Vagina (tissue), 2 donors: Measurements from ENCODE around the gene NRG3. TPM values are rescaled to one million over a fixed set of nuclear protein-coding genes. Genes with fewer than 3 reads are reported as not detected.

Experiments used
- DNase-seq, 2 donors: peaks; one replicate each; pipeline ENCODE4 v3.0.0-alpha.2; 2017; ENCODE audit errors: extremely low spot score in 2 of 2
- H3K27ac ChIP-seq: fragments of 200-600 bp; sonication (generic); one replicate; pipeline ENCODE4 v1.5.1; 2019
- H3K27me3 ChIP-seq: fragments of 200-600 bp; sonication (generic); one replicate; pipeline ENCODE4 v1.5.1; 2019
- H3K36me3 ChIP-seq, 2 donors: fragments of 200-600 bp; sonication (generic); one replicate each; pipeline ENCODE4 v1.5.1; 2017 to 2019
- H3K4me1 ChIP-seq: fragments of 200-600 bp; sonication (generic); one replicate; pipeline ENCODE4 v1.5.1; 2019
- H3K4me3 ChIP-seq, 2 donors: fragments of 200-600 bp; sonication (generic); 1 replicate in 1 of 2; 2 replicates in 1 of 2; pipeline ENCODE4 v1.5.1; 2016 to 2019
- H3K9me3 ChIP-seq: fragments of 200-600 bp; sonication (generic); one replicate; pipeline ENCODE4 v1.5.1; 2019
- POLR2A ChIP-seq, 2 donors: fragments of 450-650 bp; IDR thresholded peaks; one replicate each; pipeline ENCODE4 v1.6.1; 2017; ENCODE audit warnings: antibody characterized with exemption in 2 of 2, mild to moderate bottlenecking in 2 of 2, moderate library complexity in 2 of 2
- POLR2AphosphoS5 ChIP-seq, 2 donors: sonication (generic); formaldehyde crosslinking; IDR thresholded peaks; one replicate each; pipeline ENCODE4 v1.9.0; 2017; ENCODE audit warnings: antibody characterized with exemption in 2 of 2, mild to moderate bottlenecking in 2 of 2, low read depth in 1 of 2; ENCODE audit not compliant: insufficient read depth in 1 of 2
- intact Hi-C: fragments of 100-400 bp; cut with DNase I; formaldehyde crosslinking; loops from one replicate; pipeline ENCODE4 v1.15.1; 2023
- total RNA-seq: library from RNA; depleted of rRNA; stranded (reverse); fragments of >200 nt; gene quantifications from one replicate; pipeline ENCODE4 v1.2.3, GENCODE V29; 2016
- TF ChIP-seq, protein P1 (sequence below), 3 experiments: fragments of 450-650 bp in 2 of 3; fragments of 200-600 bp in 1 of 3; sonication (generic) in 1 of 3; IDR thresholded peaks; one replicate each; pipeline ENCODE4 v1.5.1; 2017 to 2019; ENCODE audit warnings: antibody characterized with exemption in 3 of 3, mild to moderate bottlenecking in 2 of 3, moderate library complexity in 2 of 3

The NRG3 gene
- total RNA-seq, 1 donor from 2014 or later: not detected

DNA sequence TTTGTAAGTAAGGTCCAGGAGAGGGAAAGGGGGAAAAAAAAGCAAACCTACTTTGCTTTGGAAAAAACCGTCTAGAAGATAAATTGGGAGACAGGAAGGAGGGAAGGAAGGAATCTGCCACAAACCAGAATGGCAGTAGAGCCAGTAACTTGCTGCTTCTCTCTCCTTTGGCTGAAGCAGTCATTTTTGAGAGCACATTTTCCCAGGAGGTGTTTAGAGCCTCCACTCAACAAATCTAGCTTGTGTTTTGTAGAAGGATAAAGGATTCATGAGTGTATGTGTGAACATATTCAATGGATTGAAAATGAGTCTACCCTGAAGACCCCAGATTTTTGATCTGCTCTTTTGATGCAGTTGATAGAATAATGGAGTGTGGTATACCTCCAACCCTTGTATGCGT is 2.6 kb downstream of the NRG3 start:
- intact Hi-C loops: no loop called here
- H3K4me1 ChIP-seq: peaks cover 20% of the 10 kb centered on the region
- no peak for DNase-seq
- peaks cover 6% of the 10 kb centered on the region for H3K27me3 ChIP-seq
- TF ChIP-seq POLR2A (IDR thresholded peaks at IDR 0.05): no peak
- no peak overlapping the region for H3K4me3 ChIP-seq
- no peak overlapping the region for H3K27ac ChIP-seq
- H3K36me3 ChIP-seq: no peaks in the 10 kb centered on the region
- H3K9me3 ChIP-seq: no peaks in the 10 kb centered on the region

DNA sequence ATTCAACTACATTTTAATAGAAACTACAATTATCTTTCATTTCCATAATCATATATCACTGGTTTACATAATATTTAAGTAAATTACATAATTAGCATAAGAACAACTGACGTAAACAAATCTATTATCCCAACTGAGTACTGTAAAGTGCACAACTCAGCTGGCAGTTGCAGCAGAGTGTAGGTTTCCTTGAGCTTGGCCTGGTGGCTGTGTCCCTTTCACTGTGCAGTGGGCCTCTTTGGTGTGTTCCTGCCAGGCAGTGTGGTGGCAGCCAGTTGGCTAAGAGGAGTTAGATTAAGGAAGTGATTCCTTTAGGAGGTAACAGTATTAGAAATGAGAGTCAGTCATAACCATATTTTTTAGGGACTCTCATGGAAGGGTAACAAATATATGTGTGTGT is 7.0 kb downstream of the NRG3 start:
- intact Hi-C loops: no loop called here
- no peaks in the 10 kb centered on the region for H3K36me3 ChIP-seq
- no peak for TF ChIP-seq POLR2AphosphoS5 (IDR thresholded peaks at IDR 0.05; ENCODE audit: insufficient read depth in 1 of 2, low read depth in 1 of 2)
- TF ChIP-seq, protein P1, sequence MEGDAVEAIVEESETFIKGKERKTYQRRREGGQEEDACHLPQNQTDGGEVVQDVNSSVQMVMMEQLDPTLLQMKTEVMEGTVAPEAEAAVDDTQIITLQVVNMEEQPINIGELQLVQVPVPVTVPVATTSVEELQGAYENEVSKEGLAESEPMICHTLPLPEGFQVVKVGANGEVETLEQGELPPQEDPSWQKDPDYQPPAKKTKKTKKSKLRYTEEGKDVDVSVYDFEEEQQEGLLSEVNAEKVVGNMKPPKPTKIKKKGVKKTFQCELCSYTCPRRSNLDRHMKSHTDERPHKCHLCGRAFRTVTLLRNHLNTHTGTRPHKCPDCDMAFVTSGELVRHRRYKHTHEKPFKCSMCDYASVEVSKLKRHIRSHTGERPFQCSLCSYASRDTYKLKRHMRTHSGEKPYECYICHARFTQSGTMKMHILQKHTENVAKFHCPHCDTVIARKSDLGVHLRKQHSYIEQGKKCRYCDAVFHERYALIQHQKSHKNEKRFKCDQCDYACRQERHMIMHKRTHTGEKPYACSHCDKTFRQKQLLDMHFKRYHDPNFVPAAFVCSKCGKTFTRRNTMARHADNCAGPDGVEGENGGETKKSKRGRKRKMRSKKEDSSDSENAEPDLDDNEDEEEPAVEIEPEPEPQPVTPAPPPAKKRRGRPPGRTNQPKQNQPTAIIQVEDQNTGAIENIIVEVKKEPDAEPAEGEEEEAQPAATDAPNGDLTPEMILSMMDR (IDR thresholded peaks at IDR 0.05): no peak
- no peak for TF ChIP-seq POLR2A (IDR thresholded peaks at IDR 0.05)
- no peak overlapping the region for H3K4me3 ChIP-seq
- no peaks in the 10 kb centered on the region for H3K27me3 ChIP-seq
- H3K9me3 ChIP-seq: no peaks in the 10 kb centered on the region
- no peak overlapping the region for H3K27ac ChIP-seq
- no peaks in the 10 kb centered on the region for H3K4me1 ChIP-seq
- DNase-seq: no peak

DNA sequence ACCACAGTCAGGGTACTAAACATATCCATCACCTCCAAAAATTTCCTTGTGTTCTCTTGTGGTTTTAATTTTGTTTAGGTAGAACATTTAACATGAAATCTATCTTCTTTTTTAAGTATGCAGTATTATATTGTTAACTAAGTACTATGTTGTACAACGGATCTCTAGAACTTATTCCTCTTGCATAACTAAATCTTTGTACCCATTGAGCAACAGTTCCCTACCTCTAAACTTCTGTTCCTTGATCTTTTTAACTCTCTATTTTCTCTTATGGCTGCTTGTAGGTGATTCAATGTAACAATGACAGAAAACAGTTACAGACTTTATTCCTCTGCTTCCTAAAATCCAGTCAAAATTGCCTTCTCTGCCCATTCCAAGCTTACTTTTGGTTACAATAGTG is 9.9 kb downstream of the NRG3 start:
- no peak for DNase-seq
- no peak overlapping the region for H3K4me3 ChIP-seq
- TF ChIP-seq POLR2AphosphoS5 (IDR thresholded peaks at IDR 0.05; ENCODE audit: insufficient read depth in 1 of 2, low read depth in 1 of 2): no peak
- TF ChIP-seq POLR2A (IDR thresholded peaks at IDR 0.05): no peak
- H3K27me3 ChIP-seq: no peaks in the 10 kb centered on the region
- H3K27ac ChIP-seq: no peak overlapping the region
- H3K9me3 ChIP-seq: no peaks in the 10 kb centered on the region
- intact Hi-C loops: no loop called here
- H3K36me3 ChIP-seq: no peaks in the 10 kb centered on the region
- no peaks in the 10 kb centered on the region for H3K4me1 ChIP-seq

DNA sequence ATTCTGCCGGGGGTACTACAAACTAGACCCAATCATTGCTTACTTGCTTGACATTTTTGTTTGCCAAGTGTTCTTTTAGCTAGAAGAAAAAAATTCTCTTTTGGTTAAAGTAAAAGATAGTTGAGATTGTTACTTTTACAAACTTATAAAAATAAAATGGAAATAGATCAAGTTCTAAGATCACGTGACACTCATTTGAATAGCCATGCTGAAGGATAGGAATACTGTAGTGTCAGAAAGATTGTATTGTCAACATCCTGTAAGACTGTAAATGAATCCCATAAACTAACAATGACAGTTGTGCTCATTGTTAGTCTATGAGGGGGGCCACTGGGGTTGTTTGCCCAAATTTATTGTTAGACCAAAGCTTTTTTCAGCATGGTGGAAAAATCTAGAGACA is 10.5 kb downstream of the NRG3 start:
- H3K27me3 ChIP-seq: no peaks in the 10 kb centered on the region
- no peak for TF ChIP-seq POLR2AphosphoS5 (IDR thresholded peaks at IDR 0.05; ENCODE audit: insufficient read depth in 1 of 2, low read depth in 1 of 2)
- no peak for TF ChIP-seq POLR2A (IDR thresholded peaks at IDR 0.05)
- TF ChIP-seq, protein P1 (IDR thresholded peaks at IDR 0.05): no peak
- intact Hi-C loops: no loop called here
- H3K9me3 ChIP-seq: no peaks in the 10 kb centered on the region
- DNase-seq: no peak
- no peak overlapping the region for H3K27ac ChIP-seq
- no peak overlapping the region for H3K4me3 ChIP-seq
- H3K4me1 ChIP-seq: no peaks in the 10 kb centered on the region
- no peaks in the 10 kb centered on the region for H3K36me3 ChIP-seq

DNA sequence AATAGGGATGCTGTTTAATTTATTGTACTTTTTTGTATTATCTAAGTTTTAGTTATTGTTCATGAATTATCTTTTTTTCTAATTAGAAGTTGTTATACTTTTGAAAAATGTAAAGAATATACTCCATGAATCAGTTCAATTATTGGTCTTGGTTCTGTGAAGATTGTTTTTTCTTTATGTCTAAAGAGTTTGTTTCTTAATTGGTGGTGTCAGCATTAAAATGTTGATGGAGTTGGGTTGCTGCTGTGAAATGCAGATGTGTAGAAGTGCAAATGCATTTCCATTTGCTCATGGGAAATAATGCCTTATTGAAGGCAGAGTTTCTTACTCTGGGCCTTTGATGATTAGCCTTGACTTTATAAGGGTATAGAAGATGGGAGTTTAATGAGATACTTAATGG is 11.9 kb downstream of the NRG3 start:
- Histone ChIP-seq H3K4me1 (no peaks in the 10 kb centered on the region), H3K4me3 (no peak overlapping the region), H3K27me3 (no peaks in the 10 kb centered on the region), H3K9me3 (no peaks in the 10 kb centered on the region), H3K27ac (no peak overlapping the region), H3K36me3 (no peaks in the 10 kb centered on the region)
- TF ChIP-seq POLR2AphosphoS5 (IDR thresholded peaks at IDR 0.05; ENCODE audit: insufficient read depth in 1 of 2, low read depth in 1 of 2) (no peak), POLR2A (IDR thresholded peaks at IDR 0.05) (no peak)
- TF ChIP-seq, protein P1 (IDR thresholded peaks at IDR 0.05): no peak
- no peak for DNase-seq
- intact Hi-C loops: no loop called here

DNA sequence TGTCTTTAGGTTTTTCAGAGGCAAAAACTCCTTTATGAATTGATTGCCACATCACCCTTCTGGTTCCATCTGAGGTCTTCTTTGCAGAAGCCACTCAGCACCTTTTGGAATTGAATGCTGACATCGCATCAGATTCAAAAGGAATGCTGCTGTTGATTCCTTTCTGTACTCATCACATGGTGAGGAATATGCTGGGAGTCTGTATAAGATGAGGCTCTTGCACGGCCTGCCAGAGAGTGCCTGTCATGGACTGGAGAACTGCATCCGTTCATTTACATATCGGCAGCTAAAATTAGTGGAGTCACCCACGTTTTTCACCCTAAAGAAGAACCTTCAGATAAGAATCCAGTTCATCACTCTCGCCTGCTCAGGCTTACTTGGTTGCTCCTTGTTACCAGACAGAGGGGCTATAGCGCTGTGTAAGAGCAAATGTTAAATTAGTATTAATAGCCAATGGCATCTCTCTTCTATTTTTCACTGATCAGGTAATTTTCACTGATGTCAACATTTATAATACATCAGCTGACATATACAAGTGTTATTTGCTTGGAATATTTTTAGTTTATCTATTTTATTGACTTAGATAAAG is 14.3 kb downstream of the NRG3 start:
- Histone ChIP-seq H3K27me3 (no peaks in the 10 kb centered on the region), H3K4me3 (no peak overlapping the region), H3K4me1 (no peaks in the 10 kb centered on the region), H3K36me3 (no peaks in the 10 kb centered on the region), H3K9me3 (no peaks in the 10 kb centered on the region), H3K27ac (no peak overlapping the region)
- no peak for DNase-seq
- TF ChIP-seq, protein P1 (IDR thresholded peaks at IDR 0.05): no peak
- TF ChIP-seq POLR2A (IDR thresholded peaks at IDR 0.05) (no peak), POLR2AphosphoS5 (IDR thresholded peaks at IDR 0.05; ENCODE audit: insufficient read depth in 1 of 2, low read depth in 1 of 2) (no peak)
- intact Hi-C loops: no loop called here
